Stimulated activated CD4-positive, alpha-beta T cell treated with anti-CD3 and anti-CD28 coated beads, TNF-alpha, amount 100 ng/mL, for 24 hours (primary cell): ENCODE results near the gene RTBDN.

Source experiments
- DNase-seq, 3 experiments: peaks; one replicate each; pipeline ENCODE4 v3.0.0-alpha.2; 2020; ENCODE audit warnings: low read depth in 3 of 3

Gene RTBDN

DNA sequence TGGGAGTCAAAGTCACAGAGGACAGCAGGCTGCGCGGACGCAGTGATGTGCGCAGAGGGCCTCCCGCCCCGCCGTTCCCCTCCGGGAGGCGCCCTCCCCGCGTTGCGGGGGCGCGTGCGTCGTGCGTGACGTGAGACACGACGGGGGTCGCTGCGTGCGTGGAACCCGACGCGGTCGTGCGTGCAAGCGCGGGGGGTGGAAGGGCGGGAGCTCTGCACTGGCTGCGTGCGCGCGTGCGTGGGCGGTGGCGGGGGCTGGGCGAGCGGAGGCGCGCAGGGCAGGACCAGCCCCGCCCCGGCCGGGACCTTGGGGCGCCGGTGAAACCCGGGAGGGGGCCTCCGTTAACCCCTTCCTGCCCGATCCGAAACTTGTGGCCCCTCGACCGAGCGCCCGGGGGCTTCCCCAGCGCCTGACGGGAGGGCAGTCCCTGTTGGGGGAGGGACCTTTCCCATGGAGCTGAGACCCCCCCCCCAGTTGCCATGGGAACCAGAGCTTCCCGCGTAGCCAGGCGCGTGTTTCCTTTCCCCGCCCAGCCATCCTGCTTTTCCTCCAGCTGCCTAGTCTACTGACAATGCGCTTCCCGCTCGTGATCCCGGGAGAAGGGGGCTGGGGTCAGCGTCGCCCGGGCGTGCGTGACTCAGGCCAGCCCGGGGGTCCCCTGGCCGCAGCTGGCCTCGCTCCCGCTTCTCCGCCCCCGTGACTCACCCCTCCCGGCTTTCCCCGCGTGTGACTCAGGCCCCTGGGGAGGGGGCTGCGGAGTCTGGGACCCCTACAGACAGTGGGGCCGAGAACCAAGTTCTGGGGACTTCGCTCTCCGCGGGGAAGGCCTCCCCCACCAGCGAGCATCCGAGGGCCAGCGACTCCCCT, 51.7 kb downstream of the RTBDN start:
- peak in 2 of 3 experiments; percentile 78 to 90 for DNase-seq

DNA sequence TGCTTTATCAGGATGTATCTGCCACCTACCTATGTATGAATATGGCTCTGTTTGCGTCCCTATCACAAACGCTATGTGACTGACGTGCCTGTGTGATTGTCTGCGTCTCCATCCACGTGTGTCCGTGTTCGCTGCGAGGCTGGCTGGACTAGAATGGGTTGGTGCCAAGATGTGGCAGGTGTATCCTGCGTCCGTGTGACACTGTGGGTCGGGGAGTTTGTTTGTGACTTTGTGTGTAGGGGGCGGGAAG, 52.3 kb downstream of the RTBDN start:
- DNase-seq, result no peak

DNA sequence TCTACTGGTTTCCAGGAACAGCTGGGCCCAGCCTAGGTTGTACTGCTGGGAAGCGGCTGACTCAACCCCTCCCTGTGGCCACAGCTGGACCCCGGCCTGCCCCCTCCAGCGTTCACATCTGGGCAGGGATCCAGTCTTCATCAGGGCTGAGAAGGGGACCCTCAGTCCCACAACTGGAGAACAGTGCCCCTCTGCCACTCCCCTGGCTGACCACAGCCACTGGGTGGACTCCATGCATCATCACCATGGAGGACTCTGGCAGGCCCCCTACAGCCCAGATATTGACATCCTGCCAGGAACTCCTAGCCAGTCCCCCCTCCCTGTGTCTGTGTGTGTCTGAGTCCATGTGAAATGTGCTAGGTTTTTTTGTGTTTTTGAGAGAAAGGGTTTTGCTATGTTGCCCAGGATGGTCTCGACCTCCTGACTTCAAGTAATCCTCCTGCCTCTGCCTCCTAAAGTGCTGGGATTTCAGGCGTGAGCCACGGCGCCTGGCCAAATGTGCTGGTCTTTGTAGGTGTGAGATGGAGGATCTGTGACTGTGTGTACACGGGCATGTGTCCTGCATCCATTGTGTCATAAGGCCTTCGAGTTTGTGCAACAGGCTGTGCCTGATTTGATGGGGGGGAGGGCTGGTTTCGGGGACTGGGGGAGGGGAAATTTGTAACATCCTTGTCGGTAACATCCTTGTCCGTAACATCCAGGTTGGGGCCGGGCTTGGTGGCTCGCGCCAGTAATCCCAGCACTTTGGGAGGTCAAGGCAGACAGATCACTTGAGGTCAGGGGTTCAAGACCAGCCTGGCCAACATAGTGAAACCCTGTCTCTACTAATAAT, 55.0 kb downstream of the RTBDN start:
- no peak for DNase-seq

GRCh38 chr19:12778905-12779161, 55.5 kb downstream of the RTBDN start:
- DNase-seq, result no peak

DNA sequence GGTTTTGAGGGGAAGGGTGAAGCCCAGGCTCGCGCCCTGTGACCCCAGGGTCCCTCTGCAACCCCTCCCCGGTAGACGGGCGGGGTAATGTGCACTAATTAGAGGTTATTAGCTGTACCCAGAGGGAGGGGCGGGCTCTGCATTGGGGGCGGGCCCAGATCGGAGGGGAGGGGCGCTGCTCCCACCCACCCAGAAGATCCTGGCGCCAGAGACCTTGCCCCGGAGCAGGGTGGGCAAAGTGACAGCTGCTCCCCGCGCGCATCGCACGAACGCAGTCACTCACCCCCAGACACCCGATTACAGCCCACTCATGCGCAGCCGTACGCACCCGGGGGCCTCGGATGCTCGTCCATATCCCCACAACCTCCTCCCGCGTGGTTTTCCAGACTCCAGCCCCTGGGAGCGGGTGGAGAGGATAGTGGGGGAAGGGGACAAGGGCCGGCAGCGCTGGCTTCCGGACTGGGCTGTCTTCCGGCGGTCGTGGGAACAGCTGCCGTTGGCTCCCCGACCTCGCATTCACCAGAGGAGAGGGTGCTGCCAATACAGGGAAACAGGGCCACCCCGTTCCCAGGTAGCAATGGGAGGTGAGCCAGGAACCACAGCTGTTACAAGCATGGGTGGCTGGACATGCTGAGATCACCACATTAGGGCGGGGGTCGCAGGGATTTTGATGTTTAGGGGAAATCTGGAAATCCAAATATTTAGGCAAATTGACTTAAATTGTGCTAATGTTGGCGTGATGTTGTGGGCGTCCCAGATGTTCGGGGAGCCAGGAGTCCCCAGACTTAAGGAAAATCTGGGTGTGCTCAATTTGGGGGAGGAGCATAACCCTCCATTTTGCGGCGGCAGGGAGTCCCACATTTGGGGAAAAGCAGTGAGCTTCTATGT, 56.1 kb downstream of the RTBDN start:
- peak in 1 of 3 experiments; percentile 53 for DNase-seq

- DNase-seq, result peak in 2 of 3 experiments; percentile 74 to 83
These were observed 57.0 kb downstream of the RTBDN start for GRCh38 chr19:12777217-12778016.
